H1 (cell line): ENCODE measurements around the gene TMPRSS4. TPM values are rescaled to one million over a fixed set of nuclear protein-coding genes. Genes with fewer than 3 reads are reported as not detected.

Experiments
- CTBP2 ChIP-seq: IDR thresholded peaks from 2 replicates; pipeline ENCODE4 v1.7.0; 2011; ENCODE audit warnings: borderline replicate concordance, mild to moderate bottlenecking, moderate library complexity, mixed read lengths, low read length; ENCODE audit not compliant: insufficient read depth, insufficient read length
- EGR1 ChIP-seq: IDR thresholded peaks from 2 replicates; pipeline ENCODE4 v1.6.1; 2011; ENCODE audit warnings: low read depth, low read length, borderline replicate concordance
- JUND ChIP-seq: IDR thresholded peaks from 2 replicates; pipeline ENCODE4 v1.6.1; 2011; ENCODE audit warnings: mild to moderate bottlenecking, improper control_type of control experiment, low read length
- KDM4A ChIP-seq: IDR thresholded peaks from one replicate; pipeline ENCODE4 v1.7.1; 2012; ENCODE audit warnings: low read depth, mild to moderate bottlenecking, moderate library complexity, low read length, inconsistent platforms; ENCODE audit not compliant: severe bottlenecking
- RBBP5 ChIP-seq: IDR thresholded peaks from 2 replicates; pipeline ENCODE4 v1.7.1; 2012; ENCODE audit warnings: low read depth, mild to moderate bottlenecking, inconsistent platforms, low read length, moderate library complexity, borderline replicate concordance
- SP4 ChIP-seq: IDR thresholded peaks from 2 replicates; pipeline ENCODE4 v1.6.1; 2012; ENCODE audit warnings: low read length, inconsistent platforms
- TAF1 ChIP-seq: IDR thresholded peaks from 2 replicates; pipeline ENCODE4 v1.6.1; 2011; ENCODE audit warnings: mild to moderate bottlenecking, low read depth, low read length
- polyA plus RNA-seq, 7 experiments: library from polyadenylated mRNA; depleted of rRNA in 3 of 7; stranded (reverse) in 5 of 7; unstranded in 2 of 7; fragments of >200 nt in 5 of 7; fragments of 200-250 nt in 2 of 7; gene quantifications; 1 replicate in 5 of 7; 2 replicates in 1 of 7; 4 replicates in 1 of 7; pipeline versions ENCODE4 v1.2.1 to v1.2.3, GENCODE V29; 2011 to 2013; ENCODE audit warnings: missing spikeins in 2 of 7, mixed read lengths in 2 of 7
- total RNA-seq: library from RNA; stranded (reverse); fragmentation: NEBNext Ultra II Directional; extraction: Animal tissue kit (Norgen Biotek cat#: 25700); gene quantifications from 2 replicates; pipeline ENCODE4 v1.2.1, GENCODE V29; 2021
- TF ChIP-seq, protein P1 (sequence below): fragments of 300-600 bp; sonication (generic); IDR thresholded peaks from 2 replicates; pipeline ENCODE4 v1.7.1; 2012; ENCODE audit warnings: low read length, moderate library complexity, mild to moderate bottlenecking, inconsistent platforms; ENCODE audit not compliant: insufficient replicate concordance
- TF ChIP-seq, protein P2 (sequence below): IDR thresholded peaks from 2 replicates; pipeline ENCODE4 v1.6.1; 2012; ENCODE audit warnings: inconsistent platforms

The TMPRSS4 gene
- total and polyA plus RNA-seq, 2 of the 8 experiments (the other 6 are each of a cell fraction or from before 2014, with no cell fraction given), result 0.11 to 0.58 TPM

- TF ChIP-seq, protein P1, sequence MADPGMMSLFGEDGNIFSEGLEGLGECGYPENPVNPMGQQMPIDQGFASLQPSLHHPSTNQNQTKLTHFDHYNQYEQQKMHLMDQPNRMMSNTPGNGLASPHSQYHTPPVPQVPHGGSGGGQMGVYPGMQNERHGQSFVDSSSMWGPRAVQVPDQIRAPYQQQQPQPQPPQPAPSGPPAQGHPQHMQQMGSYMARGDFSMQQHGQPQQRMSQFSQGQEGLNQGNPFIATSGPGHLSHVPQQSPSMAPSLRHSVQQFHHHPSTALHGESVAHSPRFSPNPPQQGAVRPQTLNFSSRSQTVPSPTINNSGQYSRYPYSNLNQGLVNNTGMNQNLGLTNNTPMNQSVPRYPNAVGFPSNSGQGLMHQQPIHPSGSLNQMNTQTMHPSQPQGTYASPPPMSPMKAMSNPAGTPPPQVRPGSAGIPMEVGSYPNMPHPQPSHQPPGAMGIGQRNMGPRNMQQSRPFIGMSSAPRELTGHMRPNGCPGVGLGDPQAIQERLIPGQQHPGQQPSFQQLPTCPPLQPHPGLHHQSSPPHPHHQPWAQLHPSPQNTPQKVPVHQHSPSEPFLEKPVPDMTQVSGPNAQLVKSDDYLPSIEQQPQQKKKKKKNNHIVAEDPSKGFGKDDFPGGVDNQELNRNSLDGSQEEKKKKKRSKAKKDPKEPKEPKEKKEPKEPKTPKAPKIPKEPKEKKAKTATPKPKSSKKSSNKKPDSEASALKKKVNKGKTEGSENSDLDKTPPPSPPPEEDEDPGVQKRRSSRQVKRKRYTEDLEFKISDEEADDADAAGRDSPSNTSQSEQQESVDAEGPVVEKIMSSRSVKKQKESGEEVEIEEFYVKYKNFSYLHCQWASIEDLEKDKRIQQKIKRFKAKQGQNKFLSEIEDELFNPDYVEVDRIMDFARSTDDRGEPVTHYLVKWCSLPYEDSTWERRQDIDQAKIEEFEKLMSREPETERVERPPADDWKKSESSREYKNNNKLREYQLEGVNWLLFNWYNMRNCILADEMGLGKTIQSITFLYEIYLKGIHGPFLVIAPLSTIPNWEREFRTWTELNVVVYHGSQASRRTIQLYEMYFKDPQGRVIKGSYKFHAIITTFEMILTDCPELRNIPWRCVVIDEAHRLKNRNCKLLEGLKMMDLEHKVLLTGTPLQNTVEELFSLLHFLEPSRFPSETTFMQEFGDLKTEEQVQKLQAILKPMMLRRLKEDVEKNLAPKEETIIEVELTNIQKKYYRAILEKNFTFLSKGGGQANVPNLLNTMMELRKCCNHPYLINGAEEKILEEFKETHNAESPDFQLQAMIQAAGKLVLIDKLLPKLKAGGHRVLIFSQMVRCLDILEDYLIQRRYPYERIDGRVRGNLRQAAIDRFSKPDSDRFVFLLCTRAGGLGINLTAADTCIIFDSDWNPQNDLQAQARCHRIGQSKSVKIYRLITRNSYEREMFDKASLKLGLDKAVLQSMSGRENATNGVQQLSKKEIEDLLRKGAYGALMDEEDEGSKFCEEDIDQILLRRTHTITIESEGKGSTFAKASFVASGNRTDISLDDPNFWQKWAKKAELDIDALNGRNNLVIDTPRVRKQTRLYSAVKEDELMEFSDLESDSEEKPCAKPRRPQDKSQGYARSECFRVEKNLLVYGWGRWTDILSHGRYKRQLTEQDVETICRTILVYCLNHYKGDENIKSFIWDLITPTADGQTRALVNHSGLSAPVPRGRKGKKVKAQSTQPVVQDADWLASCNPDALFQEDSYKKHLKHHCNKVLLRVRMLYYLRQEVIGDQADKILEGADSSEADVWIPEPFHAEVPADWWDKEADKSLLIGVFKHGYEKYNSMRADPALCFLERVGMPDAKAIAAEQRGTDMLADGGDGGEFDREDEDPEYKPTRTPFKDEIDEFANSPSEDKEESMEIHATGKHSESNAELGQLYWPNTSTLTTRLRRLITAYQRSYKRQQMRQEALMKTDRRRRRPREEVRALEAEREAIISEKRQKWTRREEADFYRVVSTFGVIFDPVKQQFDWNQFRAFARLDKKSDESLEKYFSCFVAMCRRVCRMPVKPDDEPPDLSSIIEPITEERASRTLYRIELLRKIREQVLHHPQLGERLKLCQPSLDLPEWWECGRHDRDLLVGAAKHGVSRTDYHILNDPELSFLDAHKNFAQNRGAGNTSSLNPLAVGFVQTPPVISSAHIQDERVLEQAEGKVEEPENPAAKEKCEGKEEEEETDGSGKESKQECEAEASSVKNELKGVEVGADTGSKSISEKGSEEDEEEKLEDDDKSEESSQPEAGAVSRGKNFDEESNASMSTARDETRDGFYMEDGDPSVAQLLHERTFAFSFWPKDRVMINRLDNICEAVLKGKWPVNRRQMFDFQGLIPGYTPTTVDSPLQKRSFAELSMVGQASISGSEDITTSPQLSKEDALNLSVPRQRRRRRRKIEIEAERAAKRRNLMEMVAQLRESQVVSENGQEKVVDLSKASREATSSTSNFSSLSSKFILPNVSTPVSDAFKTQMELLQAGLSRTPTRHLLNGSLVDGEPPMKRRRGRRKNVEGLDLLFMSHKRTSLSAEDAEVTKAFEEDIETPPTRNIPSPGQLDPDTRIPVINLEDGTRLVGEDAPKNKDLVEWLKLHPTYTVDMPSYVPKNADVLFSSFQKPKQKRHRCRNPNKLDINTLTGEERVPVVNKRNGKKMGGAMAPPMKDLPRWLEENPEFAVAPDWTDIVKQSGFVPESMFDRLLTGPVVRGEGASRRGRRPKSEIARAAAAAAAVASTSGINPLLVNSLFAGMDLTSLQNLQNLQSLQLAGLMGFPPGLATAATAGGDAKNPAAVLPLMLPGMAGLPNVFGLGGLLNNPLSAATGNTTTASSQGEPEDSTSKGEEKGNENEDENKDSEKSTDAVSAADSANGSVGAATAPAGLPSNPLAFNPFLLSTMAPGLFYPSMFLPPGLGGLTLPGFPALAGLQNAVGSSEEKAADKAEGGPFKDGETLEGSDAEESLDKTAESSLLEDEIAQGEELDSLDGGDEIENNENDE, result no peak
- 0 out of 2 replicates have a peak, but pooled peaks have one; percentile 14 for TF ChIP-seq TAF1
- TF ChIP-seq, protein P2, sequence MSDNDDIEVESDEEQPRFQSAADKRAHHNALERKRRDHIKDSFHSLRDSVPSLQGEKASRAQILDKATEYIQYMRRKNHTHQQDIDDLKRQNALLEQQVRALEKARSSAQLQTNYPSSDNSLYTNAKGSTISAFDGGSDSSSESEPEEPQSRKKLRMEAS, result no peak; the same call in 1 of the 2 replicates
- no peak for TF ChIP-seq JUND
- TF ChIP-seq KDM4A, result peak; percentile 98
- peak; percentile 67 for TF ChIP-seq EGR1
- peak; percentile 91 for TF ChIP-seq CTBP2
- peak; percentile 74; the same call in 1 of the 2 replicates for TF ChIP-seq RBBP5
- no peak for TF ChIP-seq SP4
Observed at GRCh38 chr11:118152552-118153471, 75.9 kb downstream of the TMPRSS4 start, which contains the start of gene SCN4B (continued).
